ENCODE results near the gene SDCBP2. TPM values are rescaled to one million over a fixed set of nuclear protein-coding genes. Genes with fewer than 3 reads are reported as not detected.

SDCBP2 gene
- total RNA-seq, 2 experiments from 2014 or later, result 1.2 to 1.3 TPM

DNA sequence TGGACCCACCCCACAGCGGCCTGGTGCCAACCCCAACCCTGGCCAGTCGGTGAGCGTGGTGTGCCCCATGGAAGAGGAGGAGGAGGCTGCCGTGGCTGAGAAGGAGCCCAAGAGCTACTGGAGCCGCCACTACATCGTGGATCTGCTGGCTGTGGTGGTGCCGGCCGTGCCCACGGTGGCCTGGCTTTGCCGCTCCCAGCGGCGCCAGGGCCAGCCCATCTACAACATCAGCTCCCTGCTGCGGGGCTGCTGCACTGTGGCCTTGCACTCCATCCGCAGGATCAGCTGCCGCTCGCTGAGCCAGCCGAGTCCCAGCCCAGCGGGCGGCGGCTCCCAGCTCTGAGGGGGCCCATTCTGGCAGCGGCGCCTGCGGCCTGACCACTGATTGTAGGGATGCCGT is 23.2 kb downstream of the SDCBP2 start:
- ChIA-PET CTCF (no interaction called here), POLR2A (interaction anchor here (0.6 kb wide), 1 partner anchor 545 kb away, joined by 4 read pairs; no protein-coding TSS in a partner anchor)

DNA sequence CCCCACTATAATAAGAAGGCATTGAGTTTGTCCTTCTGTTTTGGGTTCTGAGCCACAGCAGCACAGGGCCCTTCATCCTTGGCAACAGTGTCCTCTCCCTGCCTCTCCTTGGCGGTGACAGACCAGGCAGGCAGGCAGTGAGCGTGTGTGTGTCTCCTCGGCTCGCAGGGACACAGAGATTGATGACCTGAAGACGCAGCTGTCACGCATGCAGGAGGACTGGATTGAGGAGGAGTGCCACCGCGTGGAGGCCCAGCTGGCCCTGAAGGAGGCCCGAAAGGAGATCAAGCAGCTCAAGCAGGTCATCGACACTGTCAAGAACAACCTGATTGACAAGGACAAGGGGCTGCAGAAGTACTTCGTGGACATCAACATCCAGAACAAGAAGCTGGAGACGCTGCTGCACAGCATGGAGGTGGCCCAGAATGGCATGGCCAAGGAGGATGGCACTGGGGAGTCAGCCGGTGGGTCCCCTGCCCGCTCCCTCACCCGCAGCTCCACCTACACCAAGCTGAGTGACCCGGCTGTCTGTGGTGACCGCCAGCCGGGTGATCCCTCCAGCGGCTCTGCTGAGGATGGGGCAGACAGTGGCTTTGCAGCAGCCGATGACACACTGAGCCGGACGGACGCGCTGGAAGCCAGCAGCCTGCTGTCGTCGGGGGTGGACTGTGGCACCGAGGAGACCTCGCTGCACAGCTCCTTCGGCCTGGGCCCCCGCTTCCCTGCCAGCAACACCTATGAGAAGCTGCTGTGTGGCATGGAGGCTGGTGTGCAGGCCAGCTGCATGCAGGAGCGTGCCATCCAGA is 24.0 kb downstream of the SDCBP2 start:
- peaks cover 15% of the 10 kb centered on the region for H3K4me1 ChIP-seq (ENCODE audit: insufficient read depth, low read length)
- no peaks in the 10 kb centered on the region for H3K9me3 ChIP-seq (ENCODE audit: control insufficient read depth in 1 of 2, insufficient read depth in 1 of 2, low read length in 2 of 2)
- H3K36me3 ChIP-seq (ENCODE audit: insufficient read depth, low read length), result peaks cover 14% of the 10 kb centered on the region
- no peak overlapping the region for H3K27ac ChIP-seq (ENCODE audit: low read depth in 1 of 2, low read length in 2 of 2)
- TF ChIP-seq, protein P1, sequence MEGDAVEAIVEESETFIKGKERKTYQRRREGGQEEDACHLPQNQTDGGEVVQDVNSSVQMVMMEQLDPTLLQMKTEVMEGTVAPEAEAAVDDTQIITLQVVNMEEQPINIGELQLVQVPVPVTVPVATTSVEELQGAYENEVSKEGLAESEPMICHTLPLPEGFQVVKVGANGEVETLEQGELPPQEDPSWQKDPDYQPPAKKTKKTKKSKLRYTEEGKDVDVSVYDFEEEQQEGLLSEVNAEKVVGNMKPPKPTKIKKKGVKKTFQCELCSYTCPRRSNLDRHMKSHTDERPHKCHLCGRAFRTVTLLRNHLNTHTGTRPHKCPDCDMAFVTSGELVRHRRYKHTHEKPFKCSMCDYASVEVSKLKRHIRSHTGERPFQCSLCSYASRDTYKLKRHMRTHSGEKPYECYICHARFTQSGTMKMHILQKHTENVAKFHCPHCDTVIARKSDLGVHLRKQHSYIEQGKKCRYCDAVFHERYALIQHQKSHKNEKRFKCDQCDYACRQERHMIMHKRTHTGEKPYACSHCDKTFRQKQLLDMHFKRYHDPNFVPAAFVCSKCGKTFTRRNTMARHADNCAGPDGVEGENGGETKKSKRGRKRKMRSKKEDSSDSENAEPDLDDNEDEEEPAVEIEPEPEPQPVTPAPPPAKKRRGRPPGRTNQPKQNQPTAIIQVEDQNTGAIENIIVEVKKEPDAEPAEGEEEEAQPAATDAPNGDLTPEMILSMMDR (IDR thresholded peaks at IDR 0.05), result no peak
- POLR2A ChIA-PET, result interaction anchor here (0.6 kb wide), 1 partner anchor 546 kb away, joined by 4 read pairs; no protein-coding TSS in a partner anchor
- H3K4me3 ChIP-seq (ENCODE audit: low read length), result no peak overlapping the region
- Mint-ChIP-seq H3K4me3 (no peak overlapping the region), H3K36me3 (ENCODE audit: low read depth) (peaks cover 43% of the 10 kb centered on the region), H3K4me1 (ENCODE audit: low read depth) (peaks cover 20% of the 10 kb centered on the region), H3K27me3 (no peaks in the 10 kb centered on the region), H3K9me3 (no peaks in the 10 kb centered on the region), H3K27ac (no peak overlapping the region)
- no peak for DNase-seq
- no peaks in the 10 kb centered on the region for H3K27me3 ChIP-seq (ENCODE audit: control insufficient read depth in 1 of 2, insufficient read depth in 2 of 2, low read length in 2 of 2)
- intact Hi-C loops (cut with DNase I, micrococcal nuclease), result no loop called here
- ATAC-seq (ENCODE audit: poor library complexity), result no peak
- CTCF ChIA-PET, result no interaction called here

More for the DNA sequence above, 23.2 kb downstream of the SDCBP2 start:
- Mint-ChIP-seq H3K27ac (no peak overlapping the region), H3K36me3 (ENCODE audit: low read depth) (peaks cover 43% of the 10 kb centered on the region), H3K9me3 (no peaks in the 10 kb centered on the region), H3K4me3 (no peak overlapping the region), H3K27me3 (no peaks in the 10 kb centered on the region), H3K4me1 (ENCODE audit: low read depth) (peaks cover 13% of the 10 kb centered on the region)
- H3K36me3 ChIP-seq (ENCODE audit: insufficient read depth, low read length), result peaks cover 12% of the 10 kb centered on the region
- TF ChIP-seq, protein P1 (IDR thresholded peaks at IDR 0.05), result no peak
- H3K27me3 ChIP-seq (ENCODE audit: control insufficient read depth in 1 of 2, insufficient read depth in 2 of 2, low read length in 2 of 2), result no peaks in the 10 kb centered on the region
- no peak for ATAC-seq (ENCODE audit: poor library complexity)
- no peaks in the 10 kb centered on the region for H3K9me3 ChIP-seq (ENCODE audit: control insufficient read depth in 1 of 2, insufficient read depth in 1 of 2, low read length in 2 of 2)
- no peak overlapping the region for H3K27ac ChIP-seq (ENCODE audit: low read depth in 1 of 2, low read length in 2 of 2)
- DNase-seq, result no peak
- H3K4me3 ChIP-seq (ENCODE audit: low read length), result no peak overlapping the region
- H3K4me1 ChIP-seq (ENCODE audit: insufficient read depth, low read length), result peaks cover 7% of the 10 kb centered on the region
- intact Hi-C loops (cut with DNase I, micrococcal nuclease), result no loop called here

DNA sequence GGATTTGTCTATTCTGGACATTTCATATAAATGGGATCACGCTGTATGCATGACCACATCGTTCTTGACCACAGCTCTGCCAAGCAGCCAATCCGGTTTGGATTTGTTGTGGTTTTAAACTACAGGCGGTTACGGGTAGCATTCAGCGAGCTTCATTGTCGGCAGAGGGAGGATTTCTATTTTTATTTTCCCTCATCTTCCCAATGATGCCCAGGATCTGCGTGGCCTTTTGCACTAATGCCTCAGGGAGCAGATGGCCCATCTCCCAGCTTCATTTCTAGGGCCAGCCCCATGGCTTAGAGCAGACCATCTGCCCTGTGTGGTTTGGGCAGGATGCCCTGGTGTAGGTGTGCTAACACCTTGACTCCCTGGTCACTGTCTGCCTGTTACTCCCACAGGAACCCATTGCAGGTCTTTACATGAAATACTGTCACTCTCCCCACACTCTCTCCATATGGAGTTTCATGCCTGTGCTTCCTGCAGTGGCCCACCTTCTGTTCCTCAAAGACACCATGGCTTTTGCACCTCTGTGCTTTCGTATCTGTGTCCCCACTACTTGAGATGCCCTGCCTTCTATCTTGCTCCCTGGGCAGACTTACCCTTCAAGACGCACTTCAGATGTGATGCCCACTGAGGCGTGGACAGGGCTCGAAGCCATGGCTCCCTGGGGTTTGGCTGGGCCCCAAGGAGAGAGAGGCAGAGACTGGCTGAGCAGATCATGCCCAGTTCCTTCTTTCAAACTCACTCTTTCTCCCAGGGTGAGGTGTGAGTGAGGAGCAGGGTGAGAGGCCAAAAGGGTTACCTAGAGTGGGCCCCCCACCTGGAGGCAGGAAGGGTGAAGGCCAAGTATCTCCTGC is 26.0 kb downstream of the SDCBP2 start:
- peaks cover 27% of the 10 kb centered on the region for H3K4me1 Mint-ChIP-seq (ENCODE audit: low read depth)
- Histone ChIP-seq H3K27ac (ENCODE audit: low read depth in 1 of 2, low read length in 2 of 2) (no peak overlapping the region), H3K4me1 (ENCODE audit: insufficient read depth, low read length) (peaks cover 20% of the 10 kb centered on the region), H3K4me3 (ENCODE audit: low read length) (no peak overlapping the region), H3K27me3 (ENCODE audit: control insufficient read depth in 1 of 2, insufficient read depth in 2 of 2, low read length in 2 of 2) (no peaks in the 10 kb centered on the region), H3K9me3 (ENCODE audit: control insufficient read depth in 1 of 2, insufficient read depth in 1 of 2, low read length in 2 of 2) (no peaks in the 10 kb centered on the region), H3K36me3 (ENCODE audit: insufficient read depth, low read length) (peaks cover 19% of the 10 kb centered on the region)
- intact Hi-C loops (cut with DNase I, micrococcal nuclease), result no loop called here
- ChIA-PET CTCF (no interaction called here), POLR2A (no interaction called here)
- no peak overlapping the region for H3K27ac Mint-ChIP-seq
- no peaks in the 10 kb centered on the region for H3K9me3 Mint-ChIP-seq
- TF ChIP-seq, protein P1 (IDR thresholded peaks at IDR 0.05), result no peak
- H3K4me3 Mint-ChIP-seq, result no peak overlapping the region
- DNase-seq, result no peak
- H3K27me3 Mint-ChIP-seq, result no peaks in the 10 kb centered on the region
- peaks cover 51% of the 10 kb centered on the region for H3K36me3 Mint-ChIP-seq (ENCODE audit: low read depth)
- no peak for ATAC-seq (ENCODE audit: poor library complexity)
